Caco-2 (cell line): Measurements from ENCODE around the gene PTEN. TPM values are rescaled to one million over a fixed set of nuclear protein-coding genes. Genes with fewer than 3 reads are reported as not detected.

Experiments
- BruUV-seq: library from RNA; stranded (reverse); fragments of 400-500 nt; replicated peaks from 2 replicates; lab custom pipeline; 2021; lab: Mats Ljungman, UMichigan
- CTCF ChIA-PET: fragments of 300-600 bp; sonication (Branson Sonifier 250); formaldehyde crosslinking; loops from one replicate; lab custom pipeline; 2022; ENCODE audit warnings: antibody characterized with exemption; lab: Charles Lee
- POLR2A ChIA-PET: fragments of 300-600 bp; sonication (Branson Sonifier 250); formaldehyde crosslinking; loops from one replicate; lab custom pipeline; 2022; ENCODE audit warnings: antibody characterized with exemption; lab: Charles Lee
- DNase-seq, 2 experiments: peaks; one replicate each; pipeline versions ENCODE4 v3.0.0 to v3.0.0-alpha.2; 2020 to 2022
- H3K27me3 ChIP-seq: replicated peaks from 2 replicates; pipeline ENCODE4 v1.6.0; 2011; ENCODE audit warnings: low read length; ENCODE audit not compliant: control insufficient read depth, insufficient read depth
- H3K36me3 ChIP-seq: 2 replicates; pipeline ENCODE4 v1.5.1; 2011; ENCODE audit warnings: low read length; ENCODE audit not compliant: control insufficient read depth, insufficient read depth
- H3K4me1 ChIP-seq: fragments of 250-450 bp; sonication (Bioruptor Pico); 2 replicates; pipeline ENCODE4 v1.5.1; 2020; ENCODE audit warnings: mild to moderate bottlenecking
- H3K4me3 ChIP-seq: 2 replicates; pipeline ENCODE4 v1.5.1; 2011; ENCODE audit warnings: low read depth, mild to moderate bottlenecking, control low read depth, low read length
- H3K9me3 ChIP-seq: fragments of 250-450 bp; sonication (Bioruptor Pico); 2 replicates; pipeline ENCODE4 v1.5.1; 2020; ENCODE audit warnings: mild to moderate bottlenecking, moderate library complexity
- H3K27ac Mint-ChIP-seq: one replicate; pipeline ENCODE4 v1.8.0; 2022; ENCODE audit warnings: mixed read lengths; ENCODE audit not compliant: unreplicated experiment
- H3K27me3 Mint-ChIP-seq: one replicate; pipeline ENCODE4 v1.8.0; 2022; ENCODE audit warnings: mixed read lengths; ENCODE audit not compliant: insufficient read depth, unreplicated experiment
- H3K36me3 Mint-ChIP-seq: one replicate; pipeline ENCODE4 v1.8.0; 2022; ENCODE audit warnings: mild to moderate bottlenecking, mixed read lengths; ENCODE audit not compliant: insufficient read depth, unreplicated experiment
- H3K4me1 Mint-ChIP-seq: one replicate; pipeline ENCODE4 v1.8.0; 2022; ENCODE audit warnings: low read depth, mixed read lengths; ENCODE audit not compliant: unreplicated experiment
- H3K4me3 Mint-ChIP-seq: one replicate; pipeline ENCODE4 v1.8.0; 2022; ENCODE audit warnings: mild to moderate bottlenecking, moderate library complexity, mixed read lengths; ENCODE audit not compliant: unreplicated experiment
- H3K9me3 Mint-ChIP-seq: one replicate; pipeline ENCODE4 v1.8.0; 2022; ENCODE audit warnings: mixed read lengths; ENCODE audit not compliant: unreplicated experiment
- CTCF ChIP-seq, 2 experiments: fragments of 200-600 bp in 1 of 2; IDR thresholded peaks; 1 replicate in 1 of 2; 2 replicates in 1 of 2; pipeline versions ENCODE4 v1.5.1 to v1.8.0; 2011 to 2022; ENCODE audit warnings: antibody characterized with exemption in 1 of 2, control low read depth in 1 of 2, inconsistent platforms in 1 of 2, low read depth in 1 of 2, low read length in 1 of 2, mild to moderate bottlenecking in 1 of 2, moderate library complexity in 1 of 2; ENCODE audit not compliant: insufficient read depth in 1 of 2, severe bottlenecking in 1 of 2, unreplicated experiment in 1 of 2
- intact Hi-C: fragments of 100-400 bp; cut with micrococcal nuclease; formaldehyde crosslinking; loops from one replicate; pipeline ENCODE4 v1.10.0; 2022; ENCODE audit not compliant: unreplicated experiment
- total RNA-seq: library from RNA; stranded (reverse); gene quantifications from 2 replicates; pipeline ENCODE4 v1.2.3, GENCODE V29; 2022

PTEN gene
- total RNA-seq, 1 experiment from 2014 or later = 56.3 TPM

- Histone ChIP-seq H3K4me1 (peaks cover 21% of the 10 kb centered on the region), H3K9me3 (no peaks in the 10 kb centered on the region), H3K36me3 (no peaks in the 10 kb centered on the region), H3K27me3 (no peaks in the 10 kb centered on the region), H3K4me3 (no peak overlapping the region)
- TF ChIP-seq CTCF (IDR thresholded peaks at IDR 0.05; ENCODE audit: insufficient read depth in 1 of 2, low read depth in 1 of 2, low read length in 1 of 2, severe bottlenecking in 1 of 2, unreplicated experiment in 1 of 2) = no peak
- ChIA-PET CTCF (no interaction called here), POLR2A (interaction anchor here (0.6 kb wide), 1 partner anchor 13 kb away, joined by 3 read pairs; no protein-coding TSS in a partner anchor)
- Mint-ChIP-seq H3K4me1 (peaks cover 27% of the 10 kb centered on the region), H3K27ac (no peak overlapping the region), H3K36me3 (peaks cover 12% of the 10 kb centered on the region), H3K27me3 (no peaks in the 10 kb centered on the region), H3K9me3 (no peaks in the 10 kb centered on the region), H3K4me3 (no peak overlapping the region)
- BruUV-seq = no TSS peak
- intact Hi-C loops = no loop called here
- DNase-seq = no peak
These were observed 58.7 kb downstream of the PTEN start for GRCh38 chr10:87921931-87922688.

- no peaks in the 10 kb centered on the region for H3K27me3 ChIP-seq
- peaks cover 25% of the 10 kb centered on the region for H3K4me1 ChIP-seq
- no peaks in the 10 kb centered on the region; the same call in 1 of the 2 replicates for H3K36me3 ChIP-seq
- no peak overlapping the region for H3K27ac Mint-ChIP-seq
- ChIA-PET CTCF (no interaction called here), POLR2A (no interaction called here)
- no peaks in the 10 kb centered on the region for H3K9me3 Mint-ChIP-seq
- H3K4me3 Mint-ChIP-seq = no peak overlapping the region
- BruUV-seq = no TSS peak
- H3K9me3 ChIP-seq = no peaks in the 10 kb centered on the region
- H3K27me3 Mint-ChIP-seq = no peaks in the 10 kb centered on the region
- intact Hi-C loops = no loop called here
- TF ChIP-seq CTCF (IDR thresholded peaks at IDR 0.05; ENCODE audit: insufficient read depth in 1 of 2, low read depth in 1 of 2, low read length in 1 of 2, severe bottlenecking in 1 of 2, unreplicated experiment in 1 of 2) = no peak
- DNase-seq = no peak
- peaks cover 22% of the 10 kb centered on the region for H3K4me1 Mint-ChIP-seq
- H3K36me3 Mint-ChIP-seq = peaks cover 9% of the 10 kb centered on the region
- H3K4me3 ChIP-seq = no peak overlapping the region
These were observed 59.8 kb downstream of the PTEN start for GRCh38 chr10:87923233-87923632.

DNA sequence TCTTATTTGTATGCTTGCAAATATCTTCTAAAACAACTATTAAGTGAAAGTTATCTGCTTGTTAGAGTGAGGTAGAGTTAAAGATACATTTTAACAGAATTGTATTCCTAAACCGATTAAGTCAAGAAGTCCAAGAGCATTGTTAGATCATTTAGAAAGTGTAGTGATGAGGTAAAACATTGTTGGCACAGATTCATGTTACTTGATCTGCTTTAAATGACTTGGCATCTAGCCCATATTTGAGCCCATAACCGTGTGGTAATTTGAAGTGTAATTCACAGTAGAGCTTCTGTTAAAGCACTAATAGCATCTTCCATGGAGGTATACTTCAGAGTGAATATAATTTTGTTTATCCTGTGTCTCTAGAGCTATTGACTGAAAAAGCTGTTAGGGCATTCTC is 62.1 kb downstream of the PTEN start:
- no peaks in the 10 kb centered on the region; the same call in 1 of the 2 replicates for H3K36me3 ChIP-seq
- intact Hi-C loops = no loop called here
- H3K27me3 ChIP-seq = no peaks in the 10 kb centered on the region
- no peak for TF ChIP-seq CTCF (IDR thresholded peaks at IDR 0.05; ENCODE audit: insufficient read depth in 1 of 2, low read depth in 1 of 2, low read length in 1 of 2, severe bottlenecking in 1 of 2, unreplicated experiment in 1 of 2)
- peaks cover 31% of the 10 kb centered on the region for H3K4me1 ChIP-seq
- CTCF ChIA-PET = no interaction called here
- H3K4me3 ChIP-seq = no peak overlapping the region
- no peak for DNase-seq
- peaks cover 8% of the 10 kb centered on the region for H3K36me3 Mint-ChIP-seq
- no peak overlapping the region for H3K4me3 Mint-ChIP-seq
- H3K27me3 Mint-ChIP-seq = no peaks in the 10 kb centered on the region
- H3K4me1 Mint-ChIP-seq = peaks cover 30% of the 10 kb centered on the region
- BruUV-seq = no TSS peak
- no peaks in the 10 kb centered on the region for H3K9me3 Mint-ChIP-seq
- POLR2A ChIA-PET = no interaction called here
- no peaks in the 10 kb centered on the region for H3K9me3 ChIP-seq
- no peak overlapping the region for H3K27ac Mint-ChIP-seq
